Measurements from ENCODE around the gene ZNF280B.
"Not testable (repeated sequence)": the region's sequence is repeated elsewhere in the genome, so short reads cannot be mapped to it uniquely, and the experiment has no call there.

The ZNF280B gene

DNA sequence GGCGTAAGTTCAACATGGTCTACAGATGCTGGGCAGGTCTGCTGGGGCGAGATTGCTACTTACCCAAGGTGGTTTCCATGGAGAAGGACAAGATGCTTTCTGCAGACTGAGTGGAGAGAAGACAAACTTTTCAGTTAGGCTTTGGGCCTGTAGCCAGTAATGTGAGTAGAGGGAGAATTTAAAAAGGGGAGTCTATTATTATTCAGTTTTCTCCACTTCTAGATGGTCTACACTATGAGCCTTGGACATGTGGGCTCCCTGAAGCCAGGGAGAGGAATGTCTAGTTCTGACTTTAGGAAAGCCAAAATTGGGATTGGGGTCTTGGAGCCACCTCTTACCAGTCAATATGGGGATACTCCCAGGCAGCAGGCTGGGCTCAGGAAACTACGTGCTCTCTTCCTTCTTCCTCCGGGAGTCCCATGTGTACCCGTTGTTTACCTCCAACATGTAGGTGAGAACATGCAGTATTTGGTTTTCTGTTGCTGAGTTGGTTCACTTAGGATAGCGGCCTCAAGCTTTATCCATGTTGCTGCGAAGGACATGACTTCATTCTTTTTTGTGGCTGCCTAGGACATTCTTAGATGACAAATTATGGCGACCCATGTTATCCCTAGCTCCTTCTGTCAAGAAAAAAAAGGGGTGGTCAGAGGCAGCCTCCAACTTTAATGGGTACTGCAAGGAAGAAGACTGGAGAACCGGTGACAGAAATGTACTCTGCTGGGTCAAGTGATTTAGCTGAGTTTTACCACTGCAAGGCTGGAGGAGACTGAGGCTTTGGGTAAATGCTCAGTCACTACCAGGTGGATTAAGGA, 26.3 kb upstream of the ZNF280B start:
- no peak for DNase-seq (ENCODE audit: low read depth in 2 of 2)

DNA sequence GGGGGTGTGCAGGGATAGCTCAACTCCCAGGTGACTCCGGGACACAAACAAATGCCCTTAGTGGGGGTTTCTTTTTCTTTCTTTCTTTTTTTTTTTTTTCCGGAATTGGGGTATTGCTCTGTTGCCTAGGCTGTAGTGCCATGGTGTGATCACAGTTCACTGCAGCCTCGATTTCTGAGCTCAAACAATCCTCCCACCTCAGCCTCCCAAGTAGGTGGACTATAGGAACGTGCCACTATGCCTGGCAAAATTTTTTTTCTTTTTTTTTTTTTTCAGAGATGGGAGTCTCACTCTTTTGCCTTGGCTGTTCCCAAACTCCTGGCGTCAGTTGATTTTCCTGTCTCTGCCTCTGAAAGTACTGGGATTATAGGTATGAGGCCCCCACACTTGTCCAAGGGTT, 25.3 kb upstream of the ZNF280B start:
- DNase-seq (ENCODE audit: low read depth in 2 of 2): no peak

DNA sequence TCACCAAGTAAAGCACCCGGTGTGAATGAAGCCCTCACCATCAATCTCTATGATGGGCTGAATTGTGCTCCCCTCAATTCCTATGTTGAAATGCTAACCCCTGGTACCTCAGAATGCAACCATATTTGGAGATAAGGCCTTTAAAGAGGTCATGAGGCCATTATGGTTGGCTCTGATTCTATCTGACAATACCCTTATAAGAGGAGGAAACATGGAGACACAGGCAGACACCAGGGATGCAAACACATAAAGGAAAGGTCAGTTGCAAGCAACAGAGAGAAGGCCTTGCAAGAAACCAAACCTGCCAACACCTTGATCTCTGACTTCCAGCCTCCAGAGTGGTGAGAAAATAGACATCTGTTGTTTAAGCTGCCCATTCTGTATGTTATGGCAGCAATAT, 24.9 kb upstream of the ZNF280B start:
- no peak for DNase-seq (ENCODE audit: low read depth in 2 of 2)

DNA sequence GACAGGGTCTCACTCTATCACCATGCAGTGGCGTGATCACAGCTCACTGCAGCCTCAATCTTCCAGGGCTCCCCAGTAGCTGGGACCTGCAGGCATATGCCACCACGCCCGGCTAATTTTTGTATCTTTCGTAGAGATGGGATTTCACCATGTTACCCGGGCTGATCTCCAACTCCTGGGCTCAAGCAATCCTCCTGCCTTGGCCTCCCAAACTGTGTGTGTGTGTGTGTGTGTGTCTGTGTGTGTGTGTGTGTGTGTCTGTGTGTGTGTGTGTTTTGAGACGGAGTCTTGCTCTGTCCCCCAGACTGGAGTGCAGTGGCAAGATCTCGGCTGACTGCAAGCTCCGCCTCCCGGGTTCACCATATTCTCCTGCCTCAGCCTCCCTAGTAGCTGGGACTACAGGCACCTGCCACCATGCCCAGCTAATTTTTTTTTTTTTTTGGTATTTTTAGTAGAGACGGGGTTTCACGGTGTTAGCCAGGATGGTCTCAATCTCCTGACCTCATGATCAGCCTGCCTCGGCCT, 24.1 kb upstream of the ZNF280B start:
- DNase-seq (ENCODE audit: low read depth in 2 of 2): not testable (repeated sequence)

DNA sequence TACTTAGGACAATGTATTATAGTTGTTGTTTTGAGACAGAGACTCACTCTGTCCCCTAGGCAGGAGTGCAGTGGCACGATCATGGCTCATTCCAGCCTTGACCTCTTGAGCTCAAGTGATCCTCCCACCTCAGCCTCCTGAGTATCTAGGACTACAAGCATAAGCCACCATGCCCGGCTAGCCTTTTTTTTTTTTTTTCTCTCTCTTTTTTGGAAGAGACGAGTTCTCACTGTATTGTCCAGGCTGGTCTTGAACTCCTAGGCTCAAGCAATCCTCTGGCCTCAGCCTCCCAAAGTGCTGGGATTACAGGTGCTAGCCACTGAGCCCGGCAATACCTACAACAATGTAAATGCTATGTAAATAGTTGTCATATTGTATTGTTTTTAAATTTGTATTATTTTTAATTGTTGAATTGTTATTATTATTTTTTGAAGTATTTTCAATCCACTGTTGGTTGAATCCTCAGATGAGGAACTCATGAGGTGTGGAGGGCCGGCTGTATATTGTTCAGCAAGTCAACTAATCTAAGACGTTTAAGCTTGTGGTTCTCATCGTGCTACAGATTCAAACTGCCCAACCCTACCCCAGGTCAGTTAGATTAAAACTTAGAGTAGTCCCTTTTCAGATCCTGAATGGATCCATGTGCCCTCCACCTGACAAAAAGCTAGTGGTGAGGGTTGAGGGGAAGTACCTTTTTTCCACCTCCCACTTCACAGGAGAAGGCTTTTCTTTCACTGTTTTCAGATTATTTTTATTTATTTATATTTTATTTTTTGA, 23.4 kb upstream of the ZNF280B start:
- DNase-seq (ENCODE audit: low read depth in 2 of 2): no peak

DNA sequence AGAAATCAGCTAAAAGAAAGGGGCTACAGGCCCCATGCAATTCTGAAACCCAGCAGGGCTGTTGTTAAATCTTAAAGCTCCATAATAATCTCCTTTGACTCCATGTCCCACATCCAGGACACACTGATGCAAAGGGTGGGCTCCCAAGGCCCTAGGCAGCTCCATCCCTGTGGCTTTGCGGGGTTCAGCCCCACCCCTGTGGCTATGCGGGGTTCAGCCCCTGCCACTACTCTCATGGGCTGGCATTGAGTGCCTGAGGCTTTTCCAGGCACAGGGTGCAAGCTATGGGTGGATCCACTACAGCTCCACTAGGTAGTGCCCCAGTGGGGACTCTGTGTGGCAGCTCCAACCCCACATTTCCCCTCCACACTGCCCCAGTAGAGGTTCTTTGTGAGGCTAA, 20.2 kb upstream of the ZNF280B start:
- no peak for DNase-seq (ENCODE audit: low read depth in 2 of 2)

DNA sequence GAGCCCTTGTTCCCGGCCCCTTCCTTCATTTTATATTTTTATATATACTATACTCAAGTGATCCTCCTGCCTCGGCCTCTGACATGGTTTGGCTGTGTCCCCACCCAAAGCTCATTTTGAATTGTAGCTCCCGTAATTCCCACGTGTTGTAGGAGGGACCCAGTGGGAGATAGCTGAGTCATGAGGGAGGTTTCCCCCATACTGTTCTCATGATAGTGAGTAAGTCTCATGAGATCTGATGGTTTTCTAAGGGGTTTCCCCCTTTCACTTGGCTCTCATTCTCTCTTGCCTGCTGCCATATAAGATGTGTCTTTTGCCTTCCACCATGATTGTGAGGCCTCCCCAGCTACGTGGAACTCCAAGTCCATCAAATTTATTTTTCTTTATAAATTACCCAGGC, 18.8 kb upstream of the ZNF280B start:
- no peak for DNase-seq (ENCODE audit: low read depth in 2 of 2)

DNA sequence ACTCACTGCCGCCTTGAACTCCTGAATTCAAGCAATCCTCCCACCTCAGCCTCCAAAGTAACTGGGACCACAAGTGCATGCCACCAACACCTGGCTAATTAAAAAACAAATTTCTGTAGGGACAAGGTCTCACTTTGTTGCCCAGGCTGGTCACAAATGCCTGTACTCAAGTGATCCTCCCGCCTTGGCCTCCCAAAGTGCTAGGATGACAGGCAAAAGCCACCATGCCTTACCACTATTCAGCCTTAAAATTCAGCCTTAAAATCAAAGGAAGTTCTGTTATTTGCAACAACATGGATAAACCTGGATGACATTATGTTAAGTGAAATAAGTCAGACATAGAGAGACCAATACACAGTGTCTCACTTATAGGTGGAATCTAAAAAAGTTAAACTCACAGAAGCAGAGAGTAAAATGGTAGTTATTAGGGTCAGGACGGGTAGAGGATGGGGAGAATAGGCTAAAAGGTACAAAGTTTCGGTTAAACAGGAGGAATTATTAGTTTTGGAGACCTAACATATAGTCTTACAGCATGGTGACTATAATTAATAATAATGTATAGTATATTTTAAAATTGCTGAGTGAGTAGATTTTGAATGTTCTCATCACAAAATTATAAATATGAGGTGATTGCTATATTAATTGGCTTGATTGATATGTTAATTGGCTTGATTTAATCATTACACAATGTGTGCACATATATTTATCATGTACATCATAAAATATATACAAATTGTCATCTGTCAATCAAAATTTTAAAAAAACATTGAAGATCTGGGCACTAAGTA, 17.8 kb upstream of the ZNF280B start:
- no peak for DNase-seq (ENCODE audit: low read depth in 2 of 2)

DNA sequence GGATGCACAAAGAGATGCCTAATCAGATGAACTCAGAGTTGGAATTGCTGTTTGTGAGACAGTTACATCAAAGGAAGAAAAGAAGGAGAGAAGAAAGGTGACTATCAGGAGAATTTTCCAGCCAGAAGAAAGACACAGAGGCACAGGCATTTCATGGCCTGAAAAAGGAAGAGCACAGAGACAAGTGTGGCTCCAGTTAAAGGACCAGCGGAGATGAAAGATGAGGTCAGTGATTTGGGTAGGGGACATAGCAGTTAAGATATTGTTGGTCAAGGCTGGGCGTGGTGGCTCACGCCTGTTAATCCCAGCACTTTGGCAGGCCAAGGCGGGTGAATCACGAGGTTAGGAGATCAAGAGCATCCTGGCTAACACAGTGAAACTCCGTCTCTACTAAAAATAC, 15.0 kb upstream of the ZNF280B start:
- DNase-seq (ENCODE audit: low read depth in 2 of 2): no peak

DNA sequence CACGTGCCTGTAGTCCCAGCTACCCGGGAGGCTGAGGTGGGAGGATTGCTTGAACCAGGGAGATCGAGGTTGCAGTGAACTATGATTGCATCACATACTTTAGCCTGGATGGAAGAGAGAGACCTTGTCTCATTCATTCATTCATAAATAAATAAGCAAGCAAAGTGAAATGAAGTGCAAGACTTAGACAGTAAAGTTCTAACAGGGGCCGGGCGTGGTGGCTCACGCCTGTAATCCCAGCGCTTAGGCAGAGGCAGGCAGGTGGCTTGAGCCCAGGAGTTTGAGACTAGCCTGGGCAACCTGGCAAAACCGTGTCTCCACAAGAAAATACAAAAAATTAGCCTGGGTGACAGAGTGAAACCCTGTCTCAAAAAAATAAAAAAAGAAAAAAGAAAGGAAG, 13.1 kb upstream of the ZNF280B start:
- DNase-seq (ENCODE audit: low read depth in 2 of 2): no peak

DNA sequence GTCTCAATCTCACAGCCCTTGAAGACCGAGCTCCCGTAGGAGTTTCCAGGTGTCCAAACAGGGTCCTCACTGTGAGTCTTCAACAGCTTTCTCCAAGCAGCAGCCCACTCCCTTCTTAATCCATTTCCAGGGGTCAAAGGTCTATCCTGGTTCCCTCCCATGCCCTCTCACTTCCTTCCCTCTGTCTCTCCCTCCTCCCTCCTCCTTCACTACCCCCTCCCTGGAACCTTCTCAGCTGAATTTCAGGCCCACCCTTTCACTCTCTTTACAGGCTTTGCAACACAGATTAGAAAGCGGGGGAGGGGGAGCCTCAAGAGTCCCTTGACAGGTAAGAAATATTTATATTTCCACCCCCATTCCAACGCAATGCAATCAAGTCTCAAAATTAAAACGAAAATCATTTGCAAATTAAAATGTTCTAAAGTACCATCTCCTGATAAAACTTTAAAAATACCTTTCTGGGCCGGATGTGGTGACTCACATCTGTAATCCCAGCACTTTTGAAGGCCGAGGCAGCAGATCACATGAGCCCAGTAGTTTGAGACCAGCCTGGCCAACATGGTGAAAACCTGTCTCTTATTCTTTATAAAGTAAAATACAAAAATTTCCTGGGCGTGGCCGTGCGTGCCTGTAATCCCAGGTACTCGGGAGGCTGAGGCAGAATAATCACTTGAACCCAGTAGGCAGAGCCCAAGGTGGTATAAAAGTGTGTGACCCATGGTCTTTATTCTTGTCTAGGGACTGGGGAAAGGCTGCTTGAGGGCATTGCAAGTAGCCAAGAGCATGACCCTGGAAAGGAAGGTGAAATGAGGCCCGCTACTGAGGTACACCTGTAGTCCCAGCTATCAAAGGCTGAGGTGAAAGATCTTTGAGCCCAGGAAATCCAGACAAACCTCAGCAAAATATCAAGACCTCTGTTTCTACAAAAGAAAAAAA, 12.4 kb upstream of the ZNF280B start:
- DNase-seq (ENCODE audit: low read depth in 2 of 2): no peak

DNA sequence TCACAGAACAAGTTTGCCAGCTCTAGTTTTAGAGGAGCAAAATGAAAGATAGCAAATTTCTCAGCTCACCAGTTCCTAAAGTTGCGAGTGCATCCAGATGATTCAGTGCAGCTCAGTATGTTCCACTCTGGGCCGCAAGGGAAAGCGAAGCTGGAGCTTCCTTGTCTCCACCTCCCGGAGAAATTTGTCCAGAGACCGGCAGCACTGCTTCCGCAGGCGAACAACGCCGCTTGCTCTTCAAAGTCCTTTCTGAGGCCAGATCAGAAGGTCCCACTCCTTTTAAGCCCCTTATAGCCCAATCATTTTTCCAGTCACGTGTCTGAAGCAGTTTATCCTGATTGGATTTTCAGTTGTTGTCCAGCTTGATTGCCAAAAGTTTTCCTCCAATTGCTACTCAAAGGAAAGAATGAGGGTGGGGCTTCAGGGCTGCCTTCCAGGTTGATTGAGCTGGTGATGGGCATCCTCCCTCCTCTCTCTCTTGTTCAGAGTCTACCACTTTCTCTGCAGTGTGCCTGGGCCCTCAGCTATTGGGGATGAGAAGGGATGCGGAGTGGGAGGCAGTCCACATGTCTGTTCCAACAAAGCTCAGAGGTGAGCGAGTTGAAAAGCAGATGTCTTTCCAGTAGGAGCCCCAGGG, 11.6 kb upstream of the ZNF280B start, which contains the start of gene ZNF280A:
Gene ZNF280A (minus strand): TSS at position 251 of the 637 bp plus-strand sequence. CDS start 4,640 bp downstream, outside the sequence.
- DNase-seq (ENCODE audit: low read depth in 2 of 2): no peak

DNA sequence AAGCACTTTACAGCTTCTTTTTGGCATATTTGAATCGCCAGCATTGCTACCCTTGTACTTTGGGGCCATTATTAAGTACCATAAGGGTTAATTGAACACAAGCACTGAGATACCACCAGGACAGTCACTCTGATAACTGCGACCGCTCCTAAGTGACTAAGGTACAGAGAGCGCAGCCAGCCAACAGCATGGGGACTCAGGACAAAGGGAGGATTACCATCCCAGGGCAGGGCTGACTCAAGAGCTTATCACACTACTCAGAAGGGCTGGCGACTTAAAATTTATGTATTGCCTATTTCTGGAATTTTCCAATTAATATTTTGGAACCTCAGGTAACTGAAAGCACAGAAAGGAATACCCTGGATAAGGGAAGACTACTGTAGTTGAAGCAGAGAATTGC, 11.0 kb upstream of the ZNF280B start:
- no peak for DNase-seq (ENCODE audit: low read depth in 2 of 2)

DNA sequence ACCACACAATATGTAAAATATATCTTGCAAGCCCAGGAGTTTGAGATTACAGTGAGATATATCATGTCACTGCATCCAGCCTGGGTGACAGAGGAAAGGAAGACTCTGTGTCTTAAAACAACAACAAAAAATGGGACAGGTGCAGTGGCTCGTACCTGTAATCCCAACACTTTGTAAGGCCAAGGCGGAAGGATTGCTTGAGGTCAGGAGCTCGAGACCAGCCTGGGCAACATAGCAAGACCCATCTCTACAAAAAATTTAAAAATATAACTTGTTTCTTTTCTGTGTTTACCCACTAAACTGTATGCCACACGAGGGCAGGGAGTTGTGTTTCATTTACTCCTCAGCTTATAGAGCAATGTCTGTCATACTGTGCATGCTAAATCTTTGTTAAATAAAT, 8.4 kb upstream of the ZNF280B start:
- no peak for DNase-seq (ENCODE audit: low read depth in 2 of 2)

DNA sequence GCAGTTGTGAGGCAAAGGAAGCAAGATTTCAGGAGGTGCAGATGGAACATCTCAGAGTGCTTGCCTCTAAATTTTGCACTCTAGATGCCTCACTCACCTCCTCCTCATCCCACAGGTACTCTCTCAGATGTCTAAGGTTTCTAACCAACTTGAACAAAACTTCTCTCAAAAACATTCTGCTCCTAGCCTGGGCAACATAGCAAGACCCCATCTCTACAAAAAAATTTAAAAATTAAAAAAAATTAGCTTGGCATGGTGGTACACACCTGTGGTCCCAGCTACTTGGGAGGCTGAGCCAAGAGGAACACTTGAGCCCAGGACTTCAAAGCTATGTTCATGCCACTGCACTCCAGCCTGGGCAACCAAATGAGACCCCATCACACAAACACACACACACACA, 7.3 kb upstream of the ZNF280B start:
- DNase-seq (ENCODE audit: low read depth in 2 of 2): no peak

DNA sequence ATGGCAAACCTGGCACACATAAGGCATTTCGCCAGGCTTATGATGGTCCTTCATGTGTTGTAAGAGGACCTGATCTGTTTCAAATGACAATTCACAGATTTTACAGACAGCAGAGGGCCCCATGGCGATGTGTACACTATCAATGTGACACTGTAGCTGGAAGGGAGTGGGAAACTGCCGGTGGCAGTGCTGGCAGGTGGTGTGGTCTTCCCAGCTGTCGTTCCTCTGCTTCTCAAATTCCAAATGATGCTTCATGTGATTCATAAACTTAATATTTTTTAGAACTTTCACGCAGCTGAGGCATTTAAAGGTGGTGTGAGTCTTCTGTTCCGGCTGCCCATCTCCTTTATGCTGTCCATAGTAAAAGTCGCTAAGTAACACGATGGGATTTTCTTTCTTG, 5.9 kb upstream of the ZNF280B start:
- not testable (repeated sequence) for DNase-seq (ENCODE audit: low read depth in 2 of 2)

DNA sequence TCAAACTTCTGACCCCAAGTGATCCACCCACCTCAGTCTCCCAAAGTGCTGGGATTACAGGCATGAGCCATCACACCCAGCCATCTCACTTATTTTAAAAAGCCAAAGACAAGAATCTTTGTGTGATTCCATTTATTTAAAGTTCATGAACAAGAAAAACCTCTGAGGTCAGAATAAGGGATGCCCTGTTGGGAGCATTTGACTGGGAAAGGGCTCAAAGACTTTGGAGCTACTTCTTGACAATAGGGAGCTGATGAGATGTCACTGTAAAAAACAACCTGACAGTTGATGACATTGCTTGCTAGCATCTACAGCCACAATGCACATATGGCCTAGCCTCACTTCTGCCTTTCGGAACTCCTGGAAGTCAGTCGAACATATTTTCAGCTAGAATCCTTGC, 5.1 kb upstream of the ZNF280B start:
- DNase-seq (ENCODE audit: low read depth in 2 of 2): no peak

DNA sequence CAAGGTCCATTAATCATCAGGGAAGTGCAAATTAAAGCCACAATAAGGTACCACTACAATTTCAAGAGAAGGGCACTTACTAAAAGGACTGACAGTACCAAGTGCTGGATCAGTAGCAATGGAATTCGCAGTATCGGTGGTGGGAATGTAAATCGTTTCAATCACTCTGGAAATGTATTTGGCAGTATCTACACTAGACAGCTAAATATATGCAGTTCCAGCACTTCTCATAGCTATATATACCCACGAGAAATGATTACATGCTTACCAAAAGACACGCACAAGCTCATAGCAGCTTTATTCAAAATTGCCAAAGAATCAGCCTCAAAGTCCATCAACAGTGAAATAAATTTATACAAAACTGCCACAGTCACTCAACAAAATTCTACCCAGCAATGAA, 4.4 kb upstream of the ZNF280B start:
- no peak for DNase-seq (ENCODE audit: low read depth in 2 of 2)

DNA sequence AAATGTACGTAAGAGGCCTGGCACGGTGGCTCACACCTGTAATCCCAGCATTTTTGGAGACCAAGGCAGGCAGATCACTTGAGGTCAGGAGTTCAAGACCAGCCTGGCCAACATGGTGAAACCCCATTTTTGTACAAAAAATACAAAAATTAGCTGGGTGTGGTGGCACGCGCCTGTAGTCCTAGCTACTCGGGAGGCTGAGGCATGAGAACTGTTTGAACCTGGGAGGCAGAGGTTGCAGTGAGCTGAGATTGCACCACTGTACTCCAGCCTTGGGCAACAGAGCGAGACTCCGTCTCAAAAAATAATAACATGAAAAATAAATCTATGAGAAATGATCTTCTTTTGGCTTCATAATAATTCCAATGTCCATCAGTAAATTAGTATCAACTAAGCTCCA, 2.3 kb upstream of the ZNF280B start:
- DNase-seq (ENCODE audit: low read depth in 2 of 2): not testable (repeated sequence)

DNA sequence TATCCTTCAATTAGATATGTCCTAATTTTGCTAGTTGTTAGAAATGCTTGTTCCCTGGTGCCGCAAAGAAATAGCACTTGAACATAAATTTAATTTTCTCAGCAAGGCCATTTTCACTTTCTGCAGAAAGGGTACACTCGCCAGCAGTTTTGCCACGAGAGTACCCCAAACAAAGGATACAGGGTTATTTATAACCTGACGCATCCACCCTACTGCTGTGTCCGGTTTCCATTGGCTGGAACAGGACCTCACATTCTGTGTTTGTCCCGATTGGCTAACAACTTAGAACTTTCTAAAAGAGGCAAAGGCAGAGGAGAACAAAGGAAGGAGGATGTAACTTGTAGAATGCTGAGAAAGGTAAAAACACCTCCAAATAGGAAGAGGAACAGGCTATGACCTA, 1.4 kb upstream of the ZNF280B start:
- not testable (repeated sequence) for DNase-seq (ENCODE audit: low read depth in 2 of 2)

All from fibroblast of skin of left biceps (primary cell).